GM12878 (cell line): ENCODE data around the gene BZW2. TPM values are rescaled to one million over a fixed set of nuclear protein-coding genes. Genes with fewer than 3 reads are reported as not detected.

Experiments used
- ATAC-seq: fragments of 200-7000 bp; cut with Tn5 transposase; 3 replicates; pipeline ENCODE4 v1.9.1; 2020; ENCODE audit warnings: mild to moderate bottlenecking, moderate library complexity
- BruUV-seq: library from RNA; stranded (reverse); fragments of 400-500 nt; replicated peaks from 2 replicates; lab custom pipeline; 2021; lab: Mats Ljungman, UMichigan
- CTCF ChIA-PET: fragments of 300-600 bp; sonication (Branson Sonifier 250); formaldehyde crosslinking; extraction: SDS; loops from one replicate; lab custom pipeline; 2021; ENCODE audit warnings: inconsistent platforms; lab: Yijun Ruan, JAX
- POLR2A ChIA-PET: fragments of 350-600 bp; formaldehyde crosslinking; extraction: SDS; loops from one replicate; lab custom pipeline; 2021; ENCODE audit warnings: inconsistent platforms; lab: Charles Lee
- RAD21 ChIA-PET: fragments of 300-600 bp; sonication (Branson Sonifier 250); formaldehyde crosslinking; loops from one replicate; lab custom pipeline; 2023; ENCODE audit warnings: antibody characterized with exemption; ENCODE audit not compliant: unreplicated experiment; lab: Charles Lee
- SMC1A ChIA-PET: fragments of 300-600 bp; sonication (Branson Sonifier 250); formaldehyde crosslinking; loops from one replicate; lab custom pipeline; 2023; ENCODE audit not compliant: unreplicated experiment, uncharacterized antibody; lab: Charles Lee
- DNase-seq: peaks from one replicate; pipeline ENCODE4 v3.0.0-alpha.2; 2011; ENCODE audit warnings: low read depth, low spot score
- FAIRE-seq: peaks from 3 replicates; lab custom pipeline; 2011; peaks lifted over from hg19 to GRCh38; lab: Jason Lieb, UNC
- H2AFZ ChIP-seq: 2 replicates; pipeline ENCODE4 v1.6.0; 2011; ENCODE audit warnings: low read depth, low read length, control low read depth; ENCODE audit not compliant: control insufficient read depth
- H3K27ac ChIP-seq: 2 replicates; pipeline ENCODE4 v1.5.1; 2011; ENCODE audit warnings: control low read depth; ENCODE audit not compliant: control insufficient read depth, insufficient read depth
- H3K27me3 ChIP-seq, 2 experiments: replicated peaks in 1 of 2; 2 replicates each; pipeline versions ENCODE4 v1.6.0 to v1.6.1; 2011; ENCODE audit warnings: low read length in 1 of 2; ENCODE audit not compliant: control insufficient read depth in 2 of 2, insufficient read depth in 2 of 2
- H3K36me3 ChIP-seq, 2 experiments: 2 replicates each; pipeline ENCODE4 v1.5.1; 2011; ENCODE audit warnings: low read length in 1 of 2; ENCODE audit not compliant: control insufficient read depth in 2 of 2, insufficient read depth in 2 of 2
- H3K4me1 ChIP-seq: 2 replicates; pipeline ENCODE4 v1.6.1; 2011; ENCODE audit warnings: mild to moderate bottlenecking, low read length, moderate library complexity, mixed read lengths; ENCODE audit not compliant: control insufficient read depth, insufficient read depth
- H3K4me2 ChIP-seq: 2 replicates; pipeline ENCODE4 v1.6.0; 2011; ENCODE audit warnings: control low read depth; ENCODE audit not compliant: control insufficient read depth, insufficient read depth
- H3K4me3 ChIP-seq: fragments of 200-600 bp; sonication (generic); 2 replicates; pipeline ENCODE4 v1.5.1; 2016
- H3K79me2 ChIP-seq: 2 replicates; pipeline ENCODE4 v1.6.0; 2011; ENCODE audit warnings: low read length; ENCODE audit not compliant: control insufficient read depth, insufficient read depth
- H3K9ac ChIP-seq: 2 replicates; pipeline ENCODE4 v1.8.0; 2011; ENCODE audit warnings: low read length, control low read depth, mixed read lengths; ENCODE audit not compliant: control insufficient read depth, insufficient read depth
- H3K9me3 ChIP-seq: replicated peaks from 3 replicates; pipeline ENCODE4 v1.5.1; 2011; ENCODE audit warnings: mild to moderate bottlenecking, low read length; ENCODE audit not compliant: control insufficient read depth, insufficient read depth
- H4K20me1 ChIP-seq: 2 replicates; pipeline ENCODE4 v1.6.0; 2011; ENCODE audit not compliant: control insufficient read depth, insufficient read depth
- CBX3 ChIP-seq: fragments of 200-600 bp; sonication (generic); IDR thresholded peaks from 2 replicates; pipeline ENCODE4 v1.6.1; 2016; ENCODE audit warnings: low read depth, borderline replicate concordance
- CBX5 ChIP-seq: sonication (generic); IDR thresholded peaks from 2 replicates; pipeline ENCODE4 v1.6.1; 2016; ENCODE audit warnings: low read depth, moderate library complexity, mild to moderate bottlenecking, inconsistent platforms
- CHD2 ChIP-seq: IDR thresholded peaks from 2 replicates; pipeline ENCODE4 v1.6.1; 2011; ENCODE audit warnings: low read depth, low read length, improper control_type of control experiment, borderline replicate concordance
- EED ChIP-seq: sonication (generic); IDR thresholded peaks from 2 replicates; pipeline ENCODE4 v1.6.1; 2016; ENCODE audit warnings: antibody characterized with exemption, low read depth
- EP300 ChIP-seq, 2 experiments: fragments of 150-350 bp in 1 of 2; IDR thresholded peaks; 2 replicates each; pipeline ENCODE4 v1.6.1; 2011 to 2012; ENCODE audit warnings: low read depth in 2 of 2, low read length in 2 of 2, borderline replicate concordance in 1 of 2, improper control_type of control experiment in 1 of 2, inconsistent platforms in 1 of 2; ENCODE audit not compliant: control insufficient read depth in 1 of 2
- FOS ChIP-seq: IDR thresholded peaks from 3 replicates; pipeline ENCODE4 v1.6.1; 2011; ENCODE audit warnings: borderline replicate concordance; ENCODE audit not compliant: insufficient read length; ENCODE audit errors: extremely low read depth
- KLF5 ChIP-seq: fragments of 450-650 bp; IDR thresholded peaks from 2 replicates; pipeline ENCODE4 v1.6.1; 2014; ENCODE audit warnings: mild to moderate bottlenecking; ENCODE audit not compliant: partially characterized antibody
- LARP7 ChIP-seq: fragments of 450-650 bp; IDR thresholded peaks from 2 replicates; pipeline ENCODE4 v1.6.1; 2017; ENCODE audit warnings: mild to moderate bottlenecking
- MTA2 ChIP-seq: fragments of 450-650 bp; IDR thresholded peaks from 2 replicates; pipeline ENCODE4 v1.6.1; 2016; ENCODE audit warnings: low read depth, mild to moderate bottlenecking, moderate library complexity
- MYC ChIP-seq: IDR thresholded peaks from 2 replicates; pipeline ENCODE4 v1.6.1; 2011; ENCODE audit warnings: mild to moderate bottlenecking, low read length, moderate library complexity, inconsistent platforms; ENCODE audit not compliant: insufficient read depth, insufficient replicate concordance, insufficient read length, severe bottlenecking
- NR2C1 ChIP-seq: fragments of 450-650 bp; IDR thresholded peaks from 2 replicates; pipeline ENCODE4 v1.6.1; 2017; ENCODE audit warnings: antibody characterized with exemption, mild to moderate bottlenecking, moderate library complexity
- PAX8 ChIP-seq: fragments of 450-650 bp; IDR thresholded peaks from 2 replicates; pipeline ENCODE4 v1.6.1; 2017; ENCODE audit warnings: mild to moderate bottlenecking, moderate library complexity
- POLR2AphosphoS2 ChIP-seq: IDR thresholded peaks from 2 replicates; pipeline ENCODE4 v1.6.1; 2011; ENCODE audit warnings: low read depth, mild to moderate bottlenecking, low read length, improper control_type of control experiment, moderate library complexity
- SMAD5 ChIP-seq: IDR thresholded peaks from 2 replicates; pipeline ENCODE4 v1.6.1; 2016; ENCODE audit warnings: antibody characterized with exemption, low read depth
- SP1 ChIP-seq: IDR thresholded peaks from one replicate; pipeline ENCODE4 v1.6.1; 2011; ENCODE audit warnings: low read depth, low read length
- TBL1XR1 ChIP-seq: IDR thresholded peaks from 2 replicates; pipeline ENCODE4 v1.6.1; 2012; ENCODE audit warnings: low read depth, low read length, improper control_type of control experiment
- WRNIP1 ChIP-seq: IDR thresholded peaks from 2 replicates; pipeline ENCODE4 v1.6.1; 2011; ENCODE audit warnings: low read depth, low read length, improper control_type of control experiment, borderline replicate concordance
- YY1 ChIP-seq: IDR thresholded peaks from 2 replicates; pipeline ENCODE4 v1.6.1; 2011; ENCODE audit warnings: low read depth, mild to moderate bottlenecking, low read length
- WGBS: methylation state at CpG from one replicate; pipeline ENCODE4 v1.1.6; 2016; ENCODE audit warnings: low lambda C conversion rate; ENCODE audit not compliant: insufficient replicate concordance, insufficient coverage; ENCODE audit errors: missing lambda C conversion rate; 5-methylcytosine and 5-hydroxymethylcytosine counted together
- in situ Hi-C: fragments of 300-500 bp; cut with MboI; formaldehyde crosslinking; loops from 9 replicates; pipeline ENCODE4 v1.14.3; 2018; ENCODE audit warnings: mixed read lengths
- intact Hi-C: fragments of 100-400 bp; cut with micrococcal nuclease; formaldehyde crosslinking; loops from one replicate; pipeline ENCODE4 v1.14.2; 2022; ENCODE audit not compliant: unreplicated experiment
- polyA plus RNA-seq, 11 experiments: library from polyadenylated mRNA; depleted of rRNA in 4 of 11; unstranded in 6 of 11; stranded (reverse) in 5 of 11; fragments of >200 nt; fragmentation: Nextera tagmentation in 4 of 11; fragmentation: Illumina TruSeq in 1 of 11; extraction: Ambion mirVana in 4 of 11; extraction: Trizol in 1 of 11; gene quantifications; 1 replicate in 1 of 11; 2 replicates in 10 of 11; pipeline versions ENCODE4 v1.2.1 to v1.2.3, GENCODE V29; 2011 to 2016; ENCODE audit warnings: inconsistent platforms in 2 of 11, missing spikeins in 2 of 11, low read depth in 1 of 11
- total RNA-seq, 4 experiments: library from RNA; depleted of rRNA in 3 of 4; stranded (reverse); fragments of >200 nt in 3 of 4; fragmentation: Illumina TruSeq in 1 of 4; extraction: Trizol in 1 of 4; gene quantifications; 2 replicates each; pipeline versions ENCODE4 v1.2.1 to v1.2.3, GENCODE V29; 2013 to 2021

BZW2 gene
- total and polyA plus RNA-seq, 10 of the 15 experiments (the other 5 are each of a cell fraction or from before 2014, with no cell fraction given) = 1.3 to 6.8 (median 3.1) TPM

- Histone ChIP-seq H3K4me1 (no peaks in the 10 kb centered on the region), H3K4me3 (no peak overlapping the region), H3K27ac (no peak overlapping the region), H3K79me2 (no peaks in the 10 kb centered on the region), H3K36me3 (no peaks in the 10 kb centered on the region), H2AFZ (no peak overlapping the region), H3K4me2 (no peak overlapping the region), H3K27me3 (no peaks in the 10 kb centered on the region), H4K20me1 (no peaks in the 10 kb centered on the region), H3K9me3 (no peaks in the 10 kb centered on the region; the same call in 2 of the 3 replicates), H3K9ac (no peak overlapping the region)
- BruUV-seq = no TSS peak
- FAIRE-seq (no peak), ATAC-seq (no peak), DNase-seq (no peak)
- CTCF ChIA-PET = no interaction called here
- SMC1A ChIA-PET = no interaction called here
- POLR2A ChIA-PET = no interaction called here
- RAD21 ChIA-PET = no interaction called here
- 95% methylated on average over 1 of the region's 1 CpG for WGBS
- TF ChIP-seq NR2C1 = no peak
- no peak for TF ChIP-seq WRNIP1
- no peak for TF ChIP-seq EED
- TF ChIP-seq FOS = no peak
- TF ChIP-seq MTA2 = no peak
- no peak for TF ChIP-seq YY1
- intact Hi-C loops = no loop called here
- in situ Hi-C loops = no loop called here
These were observed 24.0 kb downstream of the BZW2 start for GRCh38 chr7:16670021-16670420.

DNA sequence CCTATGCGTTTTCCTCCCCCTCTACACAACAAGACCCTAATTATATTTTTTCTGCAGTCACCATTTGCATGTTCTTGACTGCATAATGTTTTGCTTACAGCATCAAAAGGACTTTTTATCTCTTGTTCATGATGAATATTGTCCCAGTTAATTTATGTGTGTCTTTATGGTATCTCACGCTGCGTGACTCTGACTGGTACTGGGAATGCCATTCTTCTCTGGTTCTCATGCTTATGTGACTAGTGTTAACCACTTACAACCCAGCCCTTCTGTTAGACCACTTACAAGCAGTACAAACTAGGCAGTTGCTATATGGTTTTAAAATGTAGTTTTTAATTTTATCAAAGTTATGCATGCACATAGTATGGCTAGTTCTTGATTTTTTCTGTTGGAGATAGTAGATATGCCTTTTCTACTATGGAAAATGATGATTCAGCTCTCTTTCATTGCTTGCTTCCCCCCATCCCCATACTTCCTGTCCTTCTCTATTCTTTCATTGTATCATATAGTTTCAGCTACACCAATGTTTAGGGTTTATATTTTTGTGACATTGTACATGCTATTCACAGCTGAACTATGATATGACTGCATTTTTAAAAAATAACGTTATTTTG lies 24.9 kb downstream of the BZW2 start:
- H3K4me1 ChIP-seq = no peaks in the 10 kb centered on the region
- CTCF ChIA-PET = no interaction called here
- TF ChIP-seq KLF5 (no peak), SP1 (no peak), EP300 (IDR thresholded peaks at IDR 0.05; ENCODE audit: borderline replicate concordance in 1 of 2, control insufficient read depth in 1 of 2, low read depth in 2 of 2, low read length in 2 of 2) (no peak), CBX5 (no peak), PAX8 (no peak), SMAD5 (no peak), MYC (no peak), POLR2AphosphoS2 (no peak), CHD2 (no peak), TBL1XR1 (no peak), LARP7 (no peak), CBX3 (no peak), WRNIP1 (no peak)

More for the DNA sequence above, 24.9 kb downstream of the BZW2 start:
- DNase-seq (no peak), FAIRE-seq (no peak), ATAC-seq (no peak)
- no peaks in the 10 kb centered on the region for H3K79me2 ChIP-seq
- RAD21 ChIA-PET = no interaction called here
- no peak overlapping the region for H2AFZ ChIP-seq
- WGBS = 54% methylated on average over 4 of the region's 4 CpGs
- H3K27me3 ChIP-seq = no peaks in the 10 kb centered on the region
- POLR2A ChIA-PET = no interaction called here
- intact Hi-C loops (no loop called here), in situ Hi-C loops (no loop called here)
- H3K4me3 ChIP-seq = no peak overlapping the region
- no peaks in the 10 kb centered on the region for H4K20me1 ChIP-seq
- no TSS peak for BruUV-seq
- no peaks in the 10 kb centered on the region; the same call in 2 of the 3 replicates for H3K9me3 ChIP-seq
- no peak overlapping the region for H3K27ac ChIP-seq
- no peaks in the 10 kb centered on the region for H3K36me3 ChIP-seq
- H3K9ac ChIP-seq = no peak overlapping the region
- SMC1A ChIA-PET = no interaction called here
- H3K4me2 ChIP-seq = no peak overlapping the region
